ENCODE measurements around the gene MITD1.
A peak's percentile ranks its signal among the peaks of the same experiment; 100 is the strongest.

The MITD1 gene

GRCh38 chr2:99166218-99166617 is 14.6 kb downstream of the MITD1 start:
- TF ChIP-seq, protein P1, sequence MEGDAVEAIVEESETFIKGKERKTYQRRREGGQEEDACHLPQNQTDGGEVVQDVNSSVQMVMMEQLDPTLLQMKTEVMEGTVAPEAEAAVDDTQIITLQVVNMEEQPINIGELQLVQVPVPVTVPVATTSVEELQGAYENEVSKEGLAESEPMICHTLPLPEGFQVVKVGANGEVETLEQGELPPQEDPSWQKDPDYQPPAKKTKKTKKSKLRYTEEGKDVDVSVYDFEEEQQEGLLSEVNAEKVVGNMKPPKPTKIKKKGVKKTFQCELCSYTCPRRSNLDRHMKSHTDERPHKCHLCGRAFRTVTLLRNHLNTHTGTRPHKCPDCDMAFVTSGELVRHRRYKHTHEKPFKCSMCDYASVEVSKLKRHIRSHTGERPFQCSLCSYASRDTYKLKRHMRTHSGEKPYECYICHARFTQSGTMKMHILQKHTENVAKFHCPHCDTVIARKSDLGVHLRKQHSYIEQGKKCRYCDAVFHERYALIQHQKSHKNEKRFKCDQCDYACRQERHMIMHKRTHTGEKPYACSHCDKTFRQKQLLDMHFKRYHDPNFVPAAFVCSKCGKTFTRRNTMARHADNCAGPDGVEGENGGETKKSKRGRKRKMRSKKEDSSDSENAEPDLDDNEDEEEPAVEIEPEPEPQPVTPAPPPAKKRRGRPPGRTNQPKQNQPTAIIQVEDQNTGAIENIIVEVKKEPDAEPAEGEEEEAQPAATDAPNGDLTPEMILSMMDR (IDR thresholded peaks at IDR 0.05), result no peak
- Histone ChIP-seq H3K27me3 (no peaks in the 10 kb centered on the region), H3K4me1 (ENCODE audit: control insufficient read depth in 1 of 2, insufficient read depth in 1 of 2, low read depth in 1 of 2, low read length in 1 of 2) (no peaks in the 10 kb centered on the region), H3K4me3 (ENCODE audit: low read depth in 1 of 2, low read length in 1 of 2) (no peak overlapping the region), H3K9me3 (no peaks in the 10 kb centered on the region), H3K36me3 (peaks cover 78% of the 10 kb centered on the region), H3K27ac (no peak overlapping the region)

DNA sequence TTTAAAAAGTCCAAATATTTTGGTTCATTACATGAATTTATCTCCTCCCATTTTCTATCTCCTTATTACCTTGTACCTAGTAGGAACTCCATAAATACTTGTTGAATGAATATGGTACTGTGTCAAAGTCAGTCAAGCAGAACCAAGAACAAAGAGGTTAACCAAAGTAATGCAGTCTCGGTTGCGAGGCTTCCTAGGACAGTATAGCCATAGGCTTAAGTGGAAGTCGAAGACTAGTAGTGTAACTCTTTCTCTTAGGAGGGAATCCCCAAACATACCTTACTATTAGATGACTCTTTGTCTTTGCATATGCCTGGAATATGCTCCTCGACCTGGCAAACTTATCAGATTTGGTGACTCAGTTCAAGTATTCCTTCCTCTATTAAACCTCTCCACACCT is 21.3 kb downstream of the MITD1 start:
- H3K9me3 ChIP-seq, result no peaks in the 10 kb centered on the region
- H3K27ac ChIP-seq, result no peak overlapping the region
- H3K4me3 ChIP-seq (ENCODE audit: low read depth in 1 of 2, low read length in 1 of 2), result no peak overlapping the region
- H3K4me1 ChIP-seq (ENCODE audit: control insufficient read depth in 1 of 2, insufficient read depth in 1 of 2, low read depth in 1 of 2, low read length in 1 of 2), result peaks cover 5 to 7% of the 10 kb centered on the region in 2 experiments
- TF ChIP-seq, protein P1 (IDR thresholded peaks at IDR 0.05), result no peak
- peaks cover 26% of the 10 kb centered on the region for H3K36me3 ChIP-seq
- H3K27me3 ChIP-seq, result no peaks in the 10 kb centered on the region

GRCh38 chr2:99158599-99158998 is 22.3 kb downstream of the MITD1 start:
- peaks cover 15% of the 10 kb centered on the region in 2 experiments for H3K4me1 ChIP-seq (ENCODE audit: control insufficient read depth in 1 of 2, insufficient read depth in 1 of 2, low read depth in 1 of 2, low read length in 1 of 2)
- H3K9me3 ChIP-seq, result no peaks in the 10 kb centered on the region
- no peaks in the 10 kb centered on the region for H3K27me3 ChIP-seq
- no peak overlapping the region for H3K27ac ChIP-seq
- H3K4me3 ChIP-seq (ENCODE audit: low read depth in 1 of 2, low read length in 1 of 2), result no peak overlapping the region
- H3K36me3 ChIP-seq, result peaks cover 21% of the 10 kb centered on the region
- TF ChIP-seq, protein P1 (IDR thresholded peaks at IDR 0.05), result no peak

DNA sequence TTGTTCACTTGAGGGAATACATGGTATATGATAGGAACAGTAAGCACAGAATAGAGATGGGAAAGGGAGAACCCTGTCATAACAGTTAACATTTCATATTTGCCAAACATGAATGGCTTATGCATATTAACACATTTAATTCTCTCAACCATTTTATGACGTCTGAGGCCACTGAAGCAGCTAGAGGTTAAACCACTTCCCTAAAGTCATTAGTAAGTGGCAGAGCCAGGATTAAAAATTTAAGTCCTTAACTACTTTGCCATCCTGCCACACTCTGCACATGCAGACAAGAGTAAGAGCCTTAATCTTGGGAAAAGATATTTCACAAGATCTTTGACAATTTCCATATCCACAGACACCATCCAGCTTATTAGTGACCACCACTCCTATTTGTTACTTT is 24.0 kb downstream of the MITD1 start:
- Histone ChIP-seq H3K4me1 (ENCODE audit: control insufficient read depth in 1 of 2, insufficient read depth in 1 of 2, low read depth in 1 of 2, low read length in 1 of 2) (peaks cover 16 to 19% of the 10 kb centered on the region in 2 experiments), H3K4me3 (ENCODE audit: low read depth in 1 of 2, low read length in 1 of 2) (no peak overlapping the region), H3K9me3 (no peaks in the 10 kb centered on the region), H3K27ac (no peak overlapping the region), H3K36me3 (peaks cover 12% of the 10 kb centered on the region), H3K27me3 (no peaks in the 10 kb centered on the region)
- TF ChIP-seq, protein P1 (IDR thresholded peaks at IDR 0.05), result no peak

GRCh38 chr2:99154643-99155536 is 26.0 kb downstream of the MITD1 start, which contains the start of the genes LIPT1 and TSGA10:
TSS of gene LIPT1 (plus strand) at chr2:99154967. CDS start at chr2:99161958, 6,991 bp downstream.
TSS of gene TSGA10 (minus strand) at chr2:99154942. CDS start at chr2:99109439, 45,503 bp downstream.
- H3K4me3 ChIP-seq (ENCODE audit: low read depth in 1 of 2, low read length in 1 of 2), result peak within 1 kb of the TSS; percentile 88 to 89
- no peaks in the 10 kb centered on the region for H3K27me3 ChIP-seq
- H3K9me3 ChIP-seq, result no peaks in the 10 kb centered on the region
- TF ChIP-seq, protein P1 (IDR thresholded peaks at IDR 0.05), result peak; percentile 15
- H3K36me3 ChIP-seq, result peaks cover 8% of the 10 kb centered on the region
- H3K27ac ChIP-seq, result peak within 1 kb of the TSS; percentile 93
- H3K4me1 ChIP-seq (ENCODE audit: control insufficient read depth in 1 of 2, insufficient read depth in 1 of 2, low read depth in 1 of 2, low read length in 1 of 2), result peaks cover 36 to 38% of the 10 kb centered on the region in 2 experiments
